ENCODE measurements around the gene ATG16L1.

GRCh38 chr2:233288663-233289062, 37.2 kb downstream of the ATG16L1 start:
- TF ChIP-seq POLR2A (IDR thresholded peaks at IDR 0.05) (no peak), CTCF (IDR thresholded peaks at IDR 0.05) (no peak)

Measured in ovary (tissue), 3 donors.